Thoracic aorta (tissue), 2 donors: ENCODE data around the gene TEX11. TPM values are rescaled to one million over a fixed set of nuclear protein-coding genes. Genes with fewer than 3 reads are reported as not detected.
"Not testable (repeated sequence)": the region's sequence is repeated elsewhere in the genome, so short reads cannot be mapped to it uniquely, and the experiment has no call there.

Experiments
- ATAC-seq: fragments of 150-250 bp; one replicate; pipeline ENCODE4 v1.8.0; 2017; ENCODE audit warnings: low read depth; ENCODE audit not compliant: insufficient number of reproducible peaks, low FRiP score
- DNase-seq: peaks from one replicate; pipeline ENCODE4 v3.0.0-alpha.2; 2020; ENCODE audit warnings: low spot score
- H3K27ac ChIP-seq, 2 donors: fragments of 200-600 bp; sonication (generic); 1 replicate in 1 of 2; 2 replicates in 1 of 2; pipeline ENCODE4 v1.5.1; 2016; ENCODE audit warnings: mild to moderate bottlenecking in 2 of 2, moderate library complexity in 2 of 2
- H3K27me3 ChIP-seq: fragments of 200-600 bp; sonication (generic); replicated peaks from 2 replicates; pipeline ENCODE4 v1.6.0; 2016; ENCODE audit warnings: mild to moderate bottlenecking; ENCODE audit not compliant: insufficient read depth
- H3K36me3 ChIP-seq: fragments of 200-600 bp; sonication (generic); one replicate; pipeline ENCODE4 v1.5.1; 2016
- H3K4me1 ChIP-seq, 2 donors: fragments of 200-600 bp; sonication (generic); 1 replicate in 1 of 2; 2 replicates in 1 of 2; pipeline versions ENCODE4 v1.5.1 to v1.6.0; 2016; ENCODE audit warnings: low read depth in 2 of 2, mild to moderate bottlenecking in 1 of 2; ENCODE audit not compliant: control insufficient read depth in 1 of 2
- H3K4me3 ChIP-seq: fragments of 200-600 bp; sonication (generic); 2 replicates; pipeline ENCODE4 v1.5.1; 2016; ENCODE audit warnings: mild to moderate bottlenecking
- H3K9me3 ChIP-seq: fragments of 200-600 bp; sonication (generic); 2 replicates; pipeline ENCODE4 v1.5.1; 2016
- total RNA-seq, 2 donors: library from RNA; depleted of rRNA; stranded (reverse); fragments of >200 nt; gene quantifications; one replicate each; pipeline versions ENCODE4 v1.1.0 to v1.2.3, GENCODE V29; 2016
- TF ChIP-seq, protein P1 (sequence below): fragments of 200-600 bp; sonication (generic); IDR thresholded peaks from one replicate; pipeline ENCODE4 v1.5.1; 2019; ENCODE audit warnings: antibody characterized with exemption

TEX11 gene
- total RNA-seq, 2 donors from 2014 or later: not detected

DNA sequence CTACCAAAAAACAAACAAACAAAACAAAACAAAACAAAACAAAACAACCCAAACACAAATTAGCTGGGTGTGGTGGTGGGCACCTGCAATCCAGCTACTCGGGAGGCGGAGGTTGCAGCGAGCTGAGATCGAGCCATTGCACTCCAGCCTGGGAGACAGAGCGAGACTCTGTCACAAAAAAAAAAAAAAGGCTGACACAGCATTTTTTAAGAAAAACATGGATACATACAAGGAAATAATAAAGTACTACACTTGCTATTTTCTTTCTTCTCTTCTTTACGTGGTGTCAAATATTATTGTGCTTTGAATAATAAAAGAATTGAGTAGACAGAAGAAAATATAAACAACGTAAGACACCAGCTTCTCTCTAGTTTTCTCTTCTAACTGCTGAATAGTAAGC, 73.9 kb downstream of the TEX11 start:
- Histone ChIP-seq H3K4me1 (no peaks in the 10 kb centered on the region), H3K27me3 (no peaks in the 10 kb centered on the region), H3K4me3 (no peak overlapping the region), H3K27ac (no peak overlapping the region), H3K36me3 (no peaks in the 10 kb centered on the region), H3K9me3 (no peaks in the 10 kb centered on the region)
- DNase-seq (no peak), ATAC-seq (no peak)
- TF ChIP-seq, protein P1, sequence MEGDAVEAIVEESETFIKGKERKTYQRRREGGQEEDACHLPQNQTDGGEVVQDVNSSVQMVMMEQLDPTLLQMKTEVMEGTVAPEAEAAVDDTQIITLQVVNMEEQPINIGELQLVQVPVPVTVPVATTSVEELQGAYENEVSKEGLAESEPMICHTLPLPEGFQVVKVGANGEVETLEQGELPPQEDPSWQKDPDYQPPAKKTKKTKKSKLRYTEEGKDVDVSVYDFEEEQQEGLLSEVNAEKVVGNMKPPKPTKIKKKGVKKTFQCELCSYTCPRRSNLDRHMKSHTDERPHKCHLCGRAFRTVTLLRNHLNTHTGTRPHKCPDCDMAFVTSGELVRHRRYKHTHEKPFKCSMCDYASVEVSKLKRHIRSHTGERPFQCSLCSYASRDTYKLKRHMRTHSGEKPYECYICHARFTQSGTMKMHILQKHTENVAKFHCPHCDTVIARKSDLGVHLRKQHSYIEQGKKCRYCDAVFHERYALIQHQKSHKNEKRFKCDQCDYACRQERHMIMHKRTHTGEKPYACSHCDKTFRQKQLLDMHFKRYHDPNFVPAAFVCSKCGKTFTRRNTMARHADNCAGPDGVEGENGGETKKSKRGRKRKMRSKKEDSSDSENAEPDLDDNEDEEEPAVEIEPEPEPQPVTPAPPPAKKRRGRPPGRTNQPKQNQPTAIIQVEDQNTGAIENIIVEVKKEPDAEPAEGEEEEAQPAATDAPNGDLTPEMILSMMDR: no peak

DNA sequence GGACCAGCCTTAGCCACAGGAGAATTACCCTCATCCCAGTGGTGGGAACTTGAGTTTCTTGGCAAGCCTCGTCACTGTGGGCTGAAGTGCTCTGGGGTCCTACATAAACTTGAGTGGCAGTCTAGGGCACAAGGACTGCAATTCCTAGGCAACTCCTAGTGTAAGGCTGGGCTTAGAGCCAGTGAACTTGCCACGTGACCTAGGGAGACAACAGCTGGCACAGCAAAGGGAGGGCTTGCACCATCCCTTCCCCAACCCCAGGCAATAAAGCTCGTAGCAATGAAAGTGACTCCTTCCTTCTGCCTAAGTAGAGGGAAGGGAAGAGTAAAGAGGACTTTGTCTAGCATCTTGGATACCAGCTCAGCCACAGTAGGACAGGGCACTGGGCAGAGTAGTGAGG, 81.8 kb downstream of the TEX11 start:
- Histone ChIP-seq H3K27ac (no peak overlapping the region), H3K27me3 (no peaks in the 10 kb centered on the region), H3K4me3 (no peak overlapping the region), H3K36me3 (no peaks in the 10 kb centered on the region), H3K9me3 (no peaks in the 10 kb centered on the region), H3K4me1 (no peaks in the 10 kb centered on the region)
- DNase-seq (no peak), ATAC-seq (no peak)
- TF ChIP-seq, protein P1: no peak

DNA sequence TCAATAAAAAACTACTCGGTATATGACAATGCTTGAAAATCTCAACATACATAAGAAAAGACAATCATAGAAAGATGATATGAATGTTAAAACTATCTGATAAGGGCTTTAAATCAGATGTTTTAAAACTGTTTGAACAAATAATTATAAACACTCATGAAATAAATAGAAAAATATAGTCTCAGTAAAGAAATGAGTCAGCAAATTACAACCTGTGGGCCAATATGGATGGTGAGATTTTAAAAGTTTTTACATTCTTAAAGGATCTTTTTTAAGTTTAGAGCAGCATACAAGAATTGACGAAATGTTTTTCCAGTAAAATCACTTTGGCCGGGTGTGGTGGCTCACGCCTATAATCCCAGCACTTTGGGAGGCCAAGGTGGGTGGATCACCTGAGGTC, 83.1 kb downstream of the TEX11 start:
- DNase-seq (no peak), ATAC-seq (no peak)
- Histone ChIP-seq H3K9me3 (no peaks in the 10 kb centered on the region), H3K27ac (no peak overlapping the region), H3K36me3 (no peaks in the 10 kb centered on the region), H3K4me3 (no peak overlapping the region), H3K4me1 (no peaks in the 10 kb centered on the region), H3K27me3 (no peaks in the 10 kb centered on the region)
- TF ChIP-seq, protein P1: no peak

DNA sequence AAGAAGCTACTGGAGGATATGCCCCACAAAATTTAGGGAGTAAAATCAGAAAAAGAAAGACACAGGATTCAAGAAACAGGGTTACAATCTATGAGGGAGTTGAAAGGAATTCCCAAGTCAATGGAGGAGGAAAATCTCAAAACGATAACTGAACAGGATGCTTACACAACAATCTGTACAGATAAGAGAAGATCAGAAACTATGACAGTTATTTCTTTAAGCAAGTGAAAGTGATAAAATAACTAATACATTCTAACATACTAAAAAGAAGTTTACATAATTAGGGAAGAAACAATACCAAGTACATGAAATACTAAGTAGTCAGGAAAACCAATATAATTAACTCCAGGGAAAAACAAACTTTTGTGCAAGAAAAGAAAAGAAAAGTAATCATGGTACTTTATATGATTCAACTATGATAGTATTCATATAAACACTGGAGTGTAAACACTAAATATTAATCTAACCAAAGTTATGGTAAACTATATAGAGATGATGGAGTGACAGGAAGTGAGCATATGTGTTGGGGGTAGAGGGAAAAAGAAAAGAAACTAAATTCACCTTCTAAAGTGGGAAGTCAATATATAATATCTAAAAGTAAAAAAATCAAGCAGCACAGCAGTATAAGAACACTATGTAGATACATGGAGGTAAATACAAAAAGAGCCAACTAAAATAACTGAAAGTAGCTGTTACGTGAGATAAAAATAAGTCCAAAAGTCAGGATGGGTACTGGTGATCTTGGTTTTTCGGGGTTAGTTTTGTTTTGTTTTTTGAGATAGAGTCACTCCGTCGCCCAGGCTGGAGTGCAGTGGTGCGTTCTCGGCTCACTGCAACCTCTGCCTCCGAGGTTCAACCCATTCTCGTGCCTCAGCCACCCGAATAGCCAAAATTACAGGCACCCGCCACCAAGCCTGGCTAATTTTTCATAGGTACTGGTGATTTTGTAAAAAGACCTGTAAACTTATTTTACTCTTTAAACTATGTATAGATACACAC, 99.3 kb downstream of the TEX11 start:
- DNase-seq: no peak
- H3K4me1 ChIP-seq: no peaks in the 10 kb centered on the region
- TF ChIP-seq, protein P1: no peak
- no peak overlapping the region for H3K4me3 ChIP-seq
- H3K36me3 ChIP-seq: no peaks in the 10 kb centered on the region
- ATAC-seq: no peak
- no peaks in the 10 kb centered on the region for H3K9me3 ChIP-seq
- H3K27me3 ChIP-seq: no peaks in the 10 kb centered on the region
- H3K27ac ChIP-seq: no peak overlapping the region

DNA sequence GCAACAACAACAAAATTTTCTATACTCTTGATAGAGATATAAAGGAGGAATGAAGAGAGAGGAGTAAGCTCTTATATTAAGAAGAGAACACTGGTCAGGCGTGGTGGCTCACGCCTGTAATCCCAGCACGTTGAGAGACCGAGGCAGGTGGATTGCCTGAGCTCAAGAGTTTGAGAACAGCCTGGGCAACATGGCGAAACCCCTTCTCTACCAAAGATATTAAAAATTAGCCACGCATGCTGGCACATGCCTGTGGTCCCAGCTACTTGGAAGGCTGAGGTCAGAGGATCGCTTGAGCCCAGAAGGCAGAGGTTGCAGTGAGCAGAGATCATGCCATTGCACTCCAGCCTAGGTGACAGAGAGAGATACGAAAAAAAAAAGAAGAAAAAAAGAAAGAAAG, 102.4 kb downstream of the TEX11 start:
- TF ChIP-seq, protein P1: no peak
- ATAC-seq (no peak), DNase-seq (no peak)
- H3K4me1 ChIP-seq: no peaks in the 10 kb centered on the region
- H3K27ac ChIP-seq: no peak overlapping the region
- no peak overlapping the region for H3K4me3 ChIP-seq
- H3K27me3 ChIP-seq: no peaks in the 10 kb centered on the region
- H3K9me3 ChIP-seq: no peaks in the 10 kb centered on the region
- H3K36me3 ChIP-seq: no peaks in the 10 kb centered on the region

DNA sequence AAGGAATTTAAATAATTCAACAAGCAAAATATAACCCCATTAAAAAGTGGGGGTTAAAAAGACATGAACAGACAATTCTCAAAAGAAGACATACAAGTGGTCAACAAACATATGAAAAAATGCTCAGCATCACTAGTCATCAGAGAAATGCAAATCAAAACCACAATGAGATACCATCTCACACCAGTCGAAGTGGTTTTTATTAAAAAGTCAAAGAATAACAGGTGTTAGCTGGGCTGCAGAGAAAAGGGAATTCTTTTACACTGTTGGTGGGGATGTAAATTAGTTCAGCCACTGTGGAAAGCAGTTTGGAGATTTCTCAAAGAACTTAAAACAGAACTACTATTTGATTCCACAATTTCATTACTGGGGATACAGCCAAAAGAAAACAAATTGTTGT, 111.8 kb downstream of the TEX11 start:
- H3K4me1 ChIP-seq, H3K27ac ChIP-seq, H3K27me3 ChIP-seq, H3K9me3 ChIP-seq, H3K36me3 ChIP-seq, DNase-seq, H3K4me3 ChIP-seq, ATAC-seq: not testable (repeated sequence)
